K562 (cell line): Measurements from ENCODE around the gene AGXT. TPM values are rescaled to one million over a fixed set of nuclear protein-coding genes. Genes with fewer than 3 reads are reported as not detected.

ENCODE experiments used
- ATAC-seq: fragments of 200-7000 bp; cut with Tn5 transposase; 3 replicates; pipeline ENCODE4 v1.9.1; 2020; ENCODE audit warnings: moderate library complexity
- BruUV-seq: library from RNA; stranded (reverse); fragments of 400-500 nt; replicated peaks from 2 replicates; lab custom pipeline; 2021; lab: Mats Ljungman, UMichigan
- CTCF ChIA-PET: fragments of 300-600 bp; formaldehyde crosslinking; extraction: SDS; loops from one replicate; lab custom pipeline; 2021; ENCODE audit warnings: low intra/inter-chr PET ratio; lab: Yijun Ruan, JAX
- POLR2A ChIA-PET: fragments of 300-600, 350-650 bp; sonication (Branson Sonifier 250); formaldehyde crosslinking; extraction: SDS; loops from one replicate; lab custom pipeline; 2021; ENCODE audit warnings: antibody characterized with exemption, inconsistent platforms; lab: Yijun Ruan, JAX
- DNase-seq, 4 experiments: peaks; one replicate each; pipeline versions ENCODE4 v3.0.0 to v3.0.0-alpha.2; 2011 to 2018; ENCODE audit warnings: low spot score in 3 of 4, mixed read lengths in 3 of 4; ENCODE audit errors: extremely low read depth in 1 of 4
- FAIRE-seq: peaks from 2 replicates; lab custom pipeline; 2011; peaks lifted over from hg19 to GRCh38; lab: Jason Lieb, UNC
- H2AFZ ChIP-seq: 2 replicates; pipeline ENCODE4 v1.6.0; 2011; ENCODE audit warnings: low read depth, low read length, control low read depth, inconsistent platforms
- H3K27ac ChIP-seq: fragments of 200-600 bp; 3 replicates; pipeline ENCODE4 v1.8.0; 2011; ENCODE audit warnings: low read depth, mild to moderate bottlenecking, control low read depth, inconsistent platforms, low read length, moderate library complexity, mixed read lengths; ENCODE audit errors: extremely low read depth
- H3K27me3 ChIP-seq, 2 experiments: fragments of 300-600 bp in 1 of 2; 2 replicates in 1 of 2; 3 replicates in 1 of 2; pipeline versions ENCODE4 v1.6.0 to v1.8.0; 2011; ENCODE audit warnings: inconsistent platforms in 2 of 2, low read length in 2 of 2, mild to moderate bottlenecking in 1 of 2, mixed read lengths in 1 of 2, moderate library complexity in 1 of 2; ENCODE audit not compliant: control insufficient read depth in 2 of 2, insufficient read depth in 2 of 2
- H3K36me3 ChIP-seq: fragments of 300-600 bp; 3 replicates; pipeline ENCODE4 v1.8.0; 2011; ENCODE audit warnings: mild to moderate bottlenecking, low read length, inconsistent platforms; ENCODE audit not compliant: control insufficient read depth, insufficient read depth
- H3K4me1 ChIP-seq, 2 experiments: fragments of 200-600 bp in 1 of 2; replicated peaks in 1 of 2; 2 replicates in 1 of 2; 3 replicates in 1 of 2; pipeline versions ENCODE4 v1.5.1 to v1.8.0; 2011; ENCODE audit warnings: inconsistent platforms in 2 of 2, low read length in 2 of 2, mild to moderate bottlenecking in 1 of 2, mixed read lengths in 1 of 2, moderate library complexity in 1 of 2; ENCODE audit not compliant: control insufficient read depth in 2 of 2, insufficient read depth in 2 of 2
- H3K4me2 ChIP-seq: 2 replicates; pipeline ENCODE4 v1.6.1; 2011; ENCODE audit warnings: low read length, control low read depth, inconsistent platforms, mixed read lengths; ENCODE audit not compliant: insufficient read depth
- H3K4me3 ChIP-seq: fragments of 200-600 bp; sonication (generic), shearing (Covaris generic); 2 replicates; pipeline ENCODE4 v1.5.1; 2016; ENCODE audit warnings: control low read depth, inconsistent platforms
- H3K79me2 ChIP-seq: fragments of 200-600 bp; 3 replicates; pipeline ENCODE4 v1.8.0; 2011; ENCODE audit warnings: low read length, inconsistent platforms; ENCODE audit not compliant: control insufficient read depth, insufficient read depth
- H3K9ac ChIP-seq, 2 experiments: 2 replicates each; pipeline versions ENCODE4 v1.6.0 to v1.6.1; 2011; ENCODE audit warnings: low read depth in 2 of 2, low read length in 2 of 2, control low read depth in 1 of 2, inconsistent platforms in 1 of 2, mild to moderate bottlenecking in 1 of 2, mixed read lengths in 1 of 2; ENCODE audit not compliant: insufficient read depth in 1 of 2
- H3K9me1 ChIP-seq: one replicate; pipeline ENCODE4 v1.6.0; 2011; ENCODE audit warnings: inconsistent platforms, mild to moderate bottlenecking, low read length, moderate library complexity; ENCODE audit not compliant: control insufficient read depth, insufficient read depth
- H3K9me3 ChIP-seq: replicated peaks from 2 replicates; pipeline ENCODE4 v1.5.1; 2011; ENCODE audit warnings: low read depth, low read length, inconsistent platforms; ENCODE audit not compliant: control insufficient read depth, insufficient read depth
- H4K20me1 ChIP-seq: replicated peaks from 2 replicates; pipeline ENCODE4 v1.6.1; 2011; ENCODE audit warnings: low read length, inconsistent platforms, mixed read lengths; ENCODE audit not compliant: control insufficient read depth, insufficient read depth
- CXXC5 ChIP-seq: fragments of 250-450 bp; sonication (Bioruptor Pico); IDR thresholded peaks from 2 replicates; pipeline ENCODE4 v1.8.0; 2022; ENCODE audit warnings: inconsistent platforms, mild to moderate bottlenecking, moderate library complexity
- EZH2 ChIP-seq: IDR thresholded peaks from 2 replicates; pipeline ENCODE4 v1.6.1; 2012; ENCODE audit warnings: low read depth, mild to moderate bottlenecking, inconsistent platforms, low read length, borderline replicate concordance
- FOXJ3 ChIP-seq: sonication (generic); formaldehyde crosslinking; IDR thresholded peaks from 2 replicates; pipeline ENCODE4 v1.4.0; 2020; ENCODE audit warnings: mild to moderate bottlenecking, missing genetic modification reagents
- HLTF ChIP-seq: fragments of 450-650 bp; IDR thresholded peaks from 2 replicates; pipeline ENCODE4 v1.6.1; 2016
- HOXB6 ChIP-seq: fragments of 250-450 bp; sonication (Bioruptor Pico); IDR thresholded peaks from 2 replicates; pipeline ENCODE4 v1.5.1; 2022; ENCODE audit warnings: mild to moderate bottlenecking, borderline replicate concordance
- JUN ChIP-seq, 2 experiments: sonication (generic) in 1 of 2; formaldehyde crosslinking in 1 of 2; IDR thresholded peaks; 2 replicates each; pipeline versions ENCODE4 v1.6.1 to v1.8.0; 2012 to 2022; ENCODE audit warnings: borderline replicate concordance in 2 of 2, mild to moderate bottlenecking in 2 of 2, improper control_type of control experiment in 1 of 2, low read depth in 1 of 2, low read length in 1 of 2, missing genetic modification reagents in 1 of 2
- MEF2A ChIP-seq: IDR thresholded peaks from 2 replicates; pipeline ENCODE4 v1.6.1; 2011; ENCODE audit warnings: low read depth, mild to moderate bottlenecking, low read length, moderate library complexity; ENCODE audit not compliant: control insufficient read depth
- NELFE ChIP-seq: IDR thresholded peaks from 2 replicates; pipeline ENCODE4 v1.6.1; 2011; ENCODE audit warnings: mild to moderate bottlenecking; ENCODE audit not compliant: insufficient read depth, insufficient read length
- SRSF3 ChIP-seq: fragments of 200-400 bp; formaldehyde crosslinking; IDR thresholded peaks from 2 replicates; pipeline ENCODE4 v1.6.1; 2016; ENCODE audit warnings: mild to moderate bottlenecking, low read length, moderate library complexity; ENCODE audit not compliant: insufficient read depth
- TAF7 ChIP-seq: fragments of 450-650 bp; IDR thresholded peaks from 2 replicates; pipeline ENCODE4 v1.6.1; 2016; ENCODE audit warnings: missing genetic modification characterization, missing compliant biosample characterization
- ZNF583 ChIP-seq: fragments of 250-450 bp; sonication (Bioruptor Pico); IDR thresholded peaks from 2 replicates; pipeline ENCODE4 v1.4.0; 2020
- ZNF717 ChIP-seq: fragments of 250-450 bp; sonication (Bioruptor Pico); IDR thresholded peaks from 2 replicates; pipeline ENCODE4 v1.5.0; 2021
- WGBS: fragments of 100-300 bp; shearing (Covaris generic); methylation state at CpG from one replicate; pipeline ENCODE4 v1.1.6; 2016; ENCODE audit warnings: low coverage, mixed read lengths; ENCODE audit not compliant: insufficient coverage; ENCODE audit errors: missing lambda C conversion rate; 5-methylcytosine and 5-hydroxymethylcytosine counted together
- in situ Hi-C: fragments of 300-500 bp; cut with MboI; formaldehyde crosslinking; loops from 4 replicates; pipeline ENCODE4 v1.15.0; 2018; ENCODE audit warnings: inconsistent platforms, mixed read lengths
- intact Hi-C: fragments of 100-400 bp; cut with micrococcal nuclease; formaldehyde crosslinking; loops from 2 replicates; pipeline ENCODE4 v1.14.2; 2022
- polyA plus RNA-seq, 8 experiments: library from polyadenylated mRNA; depleted of rRNA in 4 of 8; stranded (reverse) in 5 of 8; unstranded in 3 of 8; fragments of >200 nt; fragmentation: Nextera tagmentation in 2 of 8; fragmentation: Illumina TruSeq in 1 of 8; extraction: Ambion mirVana in 2 of 8; extraction: Trizol in 1 of 8; gene quantifications; 2 replicates each; pipeline versions ENCODE4 v1.2.1 to v1.2.3, GENCODE V29; 2011 to 2014; ENCODE audit warnings: inconsistent platforms in 1 of 8, missing spikeins in 1 of 8
- total RNA-seq, 7 experiments: library from RNA; depleted of rRNA in 6 of 7; stranded (reverse); fragments of >200 nt in 6 of 7; fragmentation: Illumina TruSeq in 2 of 7; extraction: Trizol in 2 of 7; gene quantifications; 2 replicates each; pipeline versions ENCODE4 v1.2.1 to v1.2.3, GENCODE V29; 2011 to 2021; ENCODE audit warnings: low replicate concordance in 1 of 7
- TF ChIP-seq, protein P1 (sequence below), 2 experiments: IDR thresholded peaks in 1 of 2; conservative IDR thresholded peaks in 1 of 2; 2 replicates each; pipeline ENCODE4 v1.6.1; 2016; ENCODE audit warnings: low read depth in 2 of 2, mild to moderate bottlenecking in 1 of 2, missing compliant biosample characterization in 1 of 2, missing genetic modification characterization in 1 of 2, moderate library complexity in 1 of 2

Gene AGXT
- total and polyA plus RNA-seq, 9 of the 15 experiments (the other 6 are each of a cell fraction or from before 2014, with no cell fraction given), result 0.18 TPM; not detected in 8

DNA sequence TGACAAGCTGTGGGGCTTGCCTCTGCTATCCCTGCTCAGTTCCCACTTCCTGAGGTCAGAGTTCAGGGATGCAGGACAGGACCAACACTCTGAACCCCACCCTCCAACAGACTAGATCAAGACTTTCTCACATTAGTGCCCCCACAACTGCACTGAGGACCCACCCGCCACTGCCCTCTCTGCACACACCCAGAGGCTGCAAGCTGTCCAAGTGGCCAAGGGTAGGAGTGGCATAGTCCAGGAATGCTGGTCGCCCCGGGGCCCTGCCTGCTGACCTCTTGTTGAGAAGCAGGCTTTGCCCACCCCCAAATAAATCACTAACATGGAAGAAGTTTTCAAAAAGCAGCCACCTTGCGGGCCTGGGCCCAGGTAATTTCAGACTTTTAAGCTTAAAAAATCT is 43.1 kb upstream of the AGXT start (continued):
- TF ChIP-seq, protein P1, sequence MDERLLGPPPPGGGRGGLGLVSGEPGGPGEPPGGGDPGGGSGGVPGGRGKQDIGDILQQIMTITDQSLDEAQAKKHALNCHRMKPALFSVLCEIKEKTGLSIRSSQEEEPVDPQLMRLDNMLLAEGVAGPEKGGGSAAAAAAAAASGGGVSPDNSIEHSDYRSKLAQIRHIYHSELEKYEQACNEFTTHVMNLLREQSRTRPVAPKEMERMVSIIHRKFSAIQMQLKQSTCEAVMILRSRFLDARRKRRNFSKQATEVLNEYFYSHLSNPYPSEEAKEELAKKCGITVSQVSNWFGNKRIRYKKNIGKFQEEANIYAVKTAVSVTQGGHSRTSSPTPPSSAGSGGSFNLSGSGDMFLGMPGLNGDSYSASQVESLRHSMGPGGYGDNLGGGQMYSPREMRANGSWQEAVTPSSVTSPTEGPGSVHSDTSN (CRISPR knock-in tag; IDR thresholded peaks at IDR 0.05; ENCODE audit: low read depth), result no peak
- TF ChIP-seq, protein P1 (tag; conservative IDR thresholded peaks at IDR 0.05; ENCODE audit: low read depth), result no peak
- TF ChIP-seq, all 486 proteins: peak for 0

DNA sequence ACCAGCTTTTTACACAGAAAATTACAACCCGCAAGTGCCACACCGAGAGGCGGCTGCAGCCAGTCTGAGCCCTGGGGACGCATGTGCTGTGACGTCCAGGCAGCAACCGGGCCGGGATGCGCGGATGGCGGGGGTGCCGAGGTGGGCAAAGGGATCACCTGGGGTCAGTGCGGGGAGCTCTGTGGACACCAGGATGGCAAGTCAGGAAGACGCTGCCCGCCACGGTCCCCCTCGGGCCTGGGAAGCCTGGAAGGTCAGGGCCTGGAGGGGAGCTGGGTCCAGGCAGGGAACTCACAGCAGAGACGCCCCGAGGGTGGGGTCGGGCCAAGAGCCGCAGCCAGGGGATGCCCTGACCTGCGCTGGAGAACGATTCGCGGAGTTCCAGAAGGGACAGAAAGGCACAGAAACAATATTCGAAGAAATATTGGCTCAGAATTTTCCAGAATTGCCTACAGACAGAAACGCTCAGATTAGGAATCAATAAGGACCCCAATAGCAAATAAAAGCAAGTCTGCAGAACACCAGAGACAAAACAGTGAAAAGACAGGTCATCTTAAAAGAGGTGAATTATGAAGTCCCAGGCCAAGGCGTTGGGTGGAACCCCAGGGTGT is 36.9 kb upstream of the AGXT start:
- H3K9ac ChIP-seq, result no peak overlapping the region
- ChIA-PET POLR2A (no interaction called here), CTCF (no interaction called here)
- no TSS peak for BruUV-seq
- no peaks in the 10 kb centered on the region for H4K20me1 ChIP-seq
- H3K4me1 ChIP-seq, result peaks cover 0 to 7% of the 10 kb centered on the region in 2 experiments; a peak in 2 of 5 replicates
- H3K4me2 ChIP-seq, result peak overlapping the region; percentile 39; the same call in 1 of the 2 replicates
- H2AFZ ChIP-seq, result peak overlapping the region; percentile 53; the same call in 1 of the 2 replicates
- DNase-seq (no peak), ATAC-seq (no peak), FAIRE-seq (no peak)
- no peaks in the 10 kb centered on the region for H3K79me2 ChIP-seq
- in situ Hi-C loops, result no loop called here
- peaks cover 3 to 21% of the 10 kb centered on the region in 2 experiments; a peak in 3 of 5 replicates for H3K27me3 ChIP-seq
- no peak overlapping the region for H3K27ac ChIP-seq
- WGBS, result 45% methylated on average over 11 of the region's 27 CpGs
- H3K36me3 ChIP-seq, result no peaks in the 10 kb centered on the region
- H3K4me3 ChIP-seq, result no peak overlapping the region
- H3K9me3 ChIP-seq, result no peaks in the 10 kb centered on the region
- TF ChIP-seq NELFE (no peak), FOXJ3 (no peak), HOXB6 (CRISPR knock-in tag) (no peak), MEF2A (no peak), SRSF3 (no peak), CXXC5 (CRISPR knock-in tag) (no peak), JUN (IDR thresholded peaks at IDR 0.05; ENCODE audit: borderline replicate concordance, low read depth, low read length) (no peak), JUN (CRISPR knock-in tag; IDR thresholded peaks at IDR 0.05; ENCODE audit: borderline replicate concordance) (no peak), ZNF717 (CRISPR knock-in tag) (no peak), ZNF583 (CRISPR knock-in tag) (no peak), EZH2 (no peak), TAF7 (tag) (no peak), HLTF (no peak)
- no peaks in the 10 kb centered on the region for H3K9me1 ChIP-seq
- intact Hi-C loops, result no loop called here
